ENCODE measurements around the gene ZNF662. TPM values are rescaled to one million over a fixed set of nuclear protein-coding genes. Genes with fewer than 3 reads are reported as not detected.

The ZNF662 gene
- total and polyA plus RNA-seq, 2 of the 13 experiments (the other 11 are each of a cell fraction or from before 2014, with no cell fraction given), result not detected

- 0 out of 2 replicates have a peak, but pooled peaks have one; percentile 46 for TF ChIP-seq ZNF567 (CRISPR knock-in tag; IDR thresholded peaks at IDR 0.05; ENCODE audit: borderline replicate concordance)
- TF ChIP-seq TMF1 (CRISPR knock-in tag; IDR thresholded peaks at IDR 0.05; ENCODE audit: low read depth), result peak; percentile 80
- no peak; the same call in 1 of the 2 replicates for TF ChIP-seq BRF2 (CRISPR knock-in tag; IDR thresholded peaks at IDR 0.05)
- peak; percentile 71 for TF ChIP-seq ZNF574 (CRISPR knock-in tag; IDR thresholded peaks at IDR 0.05)
- TF ChIP-seq ZBTB4 (CRISPR knock-in tag; IDR thresholded peaks at IDR 0.05; ENCODE audit: borderline replicate concordance), result peak; percentile 75; the same call in 1 of the 2 replicates
- no peak for TF ChIP-seq TCF12 (IDR thresholded peaks at IDR 0.05)
- TF ChIP-seq TCF12 (CRISPR knock-in tag; IDR thresholded peaks at IDR 0.05), result peak; percentile 82; the same call in 1 of the 2 replicates
- TF ChIP-seq EED (CRISPR knock-in tag; IDR thresholded peaks at IDR 0.05), result no peak
- TF ChIP-seq CBFB (CRISPR knock-in tag; IDR thresholded peaks at IDR 0.05), result no peak
- TF ChIP-seq AKAP8 (CRISPR knock-in tag; IDR thresholded peaks at IDR 0.05), result no peak
- TF ChIP-seq KLF11 (CRISPR knock-in tag; IDR thresholded peaks at IDR 0.05), result 0 out of 2 replicates have a peak, but pooled peaks have one; percentile 44
- TF ChIP-seq ZNF296 (CRISPR knock-in tag; conservative IDR thresholded peaks at IDR 0.05), result no peak
- TF ChIP-seq ARID3A (IDR thresholded peaks at IDR 0.05; ENCODE audit: low read depth, low read length), result 0 out of 2 replicates have a peak, but pooled peaks have one; percentile 17
- TF ChIP-seq PHF21A (CRISPR knock-in tag; IDR thresholded peaks at IDR 0.05), result 0 out of 2 replicates have a peak, but pooled peaks have one; percentile 40
- TF ChIP-seq ZNF83 (CRISPR knock-in tag; IDR thresholded peaks at IDR 0.05; ENCODE audit: borderline replicate concordance), result no peak
- no peak for TF ChIP-seq RELA (CRISPR knock-in tag; IDR thresholded peaks at IDR 0.05)
- TF ChIP-seq PATZ1 (CRISPR knock-in tag; IDR thresholded peaks at IDR 0.05), result peak; percentile 36; the same call in 1 of the 2 replicates
- TF ChIP-seq SNAPC2 (CRISPR knock-in tag; IDR thresholded peaks at IDR 0.05), result peak; percentile 41; the same call in 1 of the 2 replicates
Measured at GRCh38 chr3:42875325-42876151, 30.4 kb upstream of the ZNF662 start, which contains the start of gene CYP8B1 (continued).
